CD14-positive monocyte (primary cell): ENCODE measurements around the gene CGNL1. TPM values are rescaled to one million over a fixed set of nuclear protein-coding genes. Genes with fewer than 3 reads are reported as not detected.
A peak's percentile ranks its signal among the peaks of the same experiment; 100 is the strongest.

Experiments used
- DNase-seq, 3 donors: peaks; one replicate each; pipeline ENCODE4 v3.0.0-alpha.2; 2011 to 2022
- H2AFZ ChIP-seq: 2 replicates; pipeline ENCODE4 v1.6.0; 2012; ENCODE audit warnings: mild to moderate bottlenecking, low read depth, low read length, inconsistent platforms; ENCODE audit not compliant: insufficient read depth, poor library complexity, severe bottlenecking
- H3K27ac ChIP-seq, 2 donors: 1 replicate in 1 of 2; 2 replicates in 1 of 2; pipeline ENCODE4 v1.5.1; 2012 to 2013; ENCODE audit warnings: low read length in 2 of 2, control low read depth in 1 of 2, inconsistent platforms in 1 of 2, low read depth in 1 of 2, mild to moderate bottlenecking in 1 of 2
- H3K27me3 ChIP-seq, 2 donors: one replicate each; pipeline versions ENCODE4 v1.6.0 to v1.6.1; 2011 to 2013; ENCODE audit warnings: low read length in 2 of 2; ENCODE audit not compliant: control insufficient read depth in 2 of 2, insufficient read depth in 2 of 2
- H3K36me3 ChIP-seq, 2 donors: replicated peaks in 1 of 2; 1 replicate in 1 of 2; 2 replicates in 1 of 2; pipeline versions ENCODE4 v1.5.1 to v1.6.1; 2012 to 2013; ENCODE audit warnings: low read length in 2 of 2, control low read depth in 1 of 2, inconsistent platforms in 1 of 2, mild to moderate bottlenecking in 1 of 2; ENCODE audit not compliant: insufficient read depth in 2 of 2, control insufficient read depth in 1 of 2
- H3K4me1 ChIP-seq, 2 donors: 1 replicate in 1 of 2; 2 replicates in 1 of 2; pipeline versions ENCODE4 v1.5.1 to v1.6.1; 2012 to 2013; ENCODE audit warnings: low read length in 2 of 2, control low read depth in 1 of 2, inconsistent platforms in 1 of 2, mild to moderate bottlenecking in 1 of 2, moderate library complexity in 1 of 2; ENCODE audit not compliant: insufficient read depth in 2 of 2, control insufficient read depth in 1 of 2
- H3K4me2 ChIP-seq: replicated peaks from 2 replicates; pipeline ENCODE3; 2012; ENCODE audit warnings: low read length, moderate library complexity, mild to moderate bottlenecking; ENCODE audit not compliant: poor library complexity, severe bottlenecking; ENCODE audit errors: extremely low read depth
- H3K4me3 ChIP-seq, 3 experiments: fragments of 200-600 bp in 1 of 3; sonication (generic) in 1 of 3; replicated peaks in 1 of 3; 1 replicate in 2 of 3; 2 replicates in 1 of 3; pipeline ENCODE4 v1.5.1; 2011 to 2013; ENCODE audit warnings: low read length in 3 of 3, mild to moderate bottlenecking in 3 of 3, control low read depth in 2 of 3, low read depth in 2 of 3, inconsistent platforms in 1 of 3, moderate library complexity in 1 of 3
- H3K79me2 ChIP-seq: 2 replicates; pipeline ENCODE4 v1.6.0; 2012; ENCODE audit warnings: mild to moderate bottlenecking, control low read depth, inconsistent platforms, low read length, moderate library complexity; ENCODE audit not compliant: insufficient read depth
- H3K9ac ChIP-seq: 2 replicates; pipeline ENCODE4 v1.6.0; 2017; ENCODE audit warnings: low read length, mild to moderate bottlenecking; ENCODE audit not compliant: insufficient read depth, poor library complexity, severe bottlenecking
- H3K9me3 ChIP-seq, 2 donors: replicated peaks in 1 of 2; 1 replicate in 1 of 2; 2 replicates in 1 of 2; pipeline versions ENCODE4 v1.5.1 to v1.6.1; 2012 to 2013; ENCODE audit warnings: low read length in 2 of 2, control low read depth in 1 of 2; ENCODE audit not compliant: control insufficient read depth in 1 of 2, insufficient read depth in 1 of 2
- H4K20me1 ChIP-seq: 2 replicates; pipeline ENCODE4 v1.6.0; 2012; ENCODE audit warnings: mild to moderate bottlenecking, low read length, control low read depth, moderate library complexity; ENCODE audit not compliant: insufficient read depth
- H3K27ac Mint-ChIP-seq, 7 donors: one replicate each; pipeline ENCODE4 v1.8.0; 2020; ENCODE audit warnings: mild to moderate bottlenecking in 7 of 7, mixed read lengths in 7 of 7, moderate library complexity in 6 of 7, inconsistent platforms in 2 of 7
- H3K27me3 Mint-ChIP-seq, 3 donors: one replicate each; pipeline ENCODE4 v1.8.0; 2021 to 2022; ENCODE audit warnings: low read depth in 3 of 3, mild to moderate bottlenecking in 3 of 3, mixed read lengths in 3 of 3, moderate library complexity in 3 of 3, inconsistent platforms in 1 of 3
- H3K36me3 Mint-ChIP-seq, 2 donors: one replicate each; pipeline ENCODE4 v1.8.0; 2020; ENCODE audit warnings: mixed read lengths in 2 of 2, inconsistent platforms in 1 of 2, mild to moderate bottlenecking in 1 of 2
- H3K4me1 Mint-ChIP-seq: one replicate; pipeline ENCODE4 v1.8.0; 2020; ENCODE audit warnings: mild to moderate bottlenecking, mixed read lengths
- H3K4me3 Mint-ChIP-seq, 2 donors: one replicate each; pipeline ENCODE4 v1.8.0; 2020; ENCODE audit warnings: mild to moderate bottlenecking in 2 of 2, mixed read lengths in 2 of 2, moderate library complexity in 1 of 2
- H3K9me3 Mint-ChIP-seq, 7 donors: one replicate each; pipeline ENCODE4 v1.8.0; 2020 to 2022; ENCODE audit warnings: mixed read lengths in 7 of 7, mild to moderate bottlenecking in 6 of 7, moderate library complexity in 6 of 7, inconsistent platforms in 2 of 7
- CTCF ChIP-seq: fragments of 200-600 bp; IDR thresholded peaks from one replicate; pipeline ENCODE4 v1.8.0; 2022; ENCODE audit warnings: antibody characterized with exemption, mild to moderate bottlenecking
- WGBS: methylation state at CpG from one replicate; pipeline ENCODE4 v1.1.5; 2013; ENCODE audit warnings: missing lambda C conversion rate; ENCODE audit not compliant: insufficient coverage; 5-methylcytosine and 5-hydroxymethylcytosine counted together
- intact Hi-C, 2 donors: fragments of 100-400 bp; cut with micrococcal nuclease; formaldehyde crosslinking; loops; one replicate each; pipeline versions ENCODE4 v1.15.0 to v1.15.1; 2023
- polyA plus RNA-seq, 3 donors: library from polyadenylated mRNA; depleted of rRNA in 1 of 3; unstranded in 2 of 3; stranded (reverse) in 1 of 3; fragments of 300-500 nt in 2 of 3; fragments of >200 nt in 1 of 3; fragmentation: Illumina TruSeq in 2 of 3; gene quantifications; 1 replicate in 2 of 3; 2 replicates in 1 of 3; pipeline ENCODE4 v1.2.3, GENCODE V29; 2012 to 2021

Gene CGNL1
- polyA plus RNA-seq, 3 donors, result not detected

GRCh38 chr15:57522148-57522547, 145.8 kb downstream of the CGNL1 start:
- H3K4me3 ChIP-seq, result no peak overlapping the region
- TF ChIP-seq CTCF, result no peak
- DNase-seq, result no peak
- Mint-ChIP-seq H3K27me3 (peaks cover 0 to 2% (median 0%) of the 10 kb centered on the region in 3 donors), H3K4me3 (no peak overlapping the region), H3K4me1 (no peaks in the 10 kb centered on the region), H3K9me3 (no peaks in the 10 kb centered on the region), H3K27ac (peak overlapping the region in 1 of 7 donors; percentile 21), H3K36me3 (no peaks in the 10 kb centered on the region)
- H3K9me3 ChIP-seq, result no peaks in the 10 kb centered on the region
- WGBS, result 96% methylated on average over 9 of the region's 9 CpGs
- intact Hi-C loops, result loop anchor here in 1 of 2 donors (10.0 kb wide), 1 partner anchor 1027 kb away; no protein-coding TSS in a partner anchor
- no peak overlapping the region for H3K4me2 ChIP-seq
- no peaks in the 10 kb centered on the region for H4K20me1 ChIP-seq
- H3K36me3 ChIP-seq, result no peaks in the 10 kb centered on the region
- H3K27me3 ChIP-seq, result no peaks in the 10 kb centered on the region
- no peak overlapping the region for H2AFZ ChIP-seq
- no peak overlapping the region for H3K27ac ChIP-seq
- no peaks in the 10 kb centered on the region for H3K4me1 ChIP-seq
- H3K9ac ChIP-seq, result no peak overlapping the region
- H3K79me2 ChIP-seq, result no peaks in the 10 kb centered on the region

DNA sequence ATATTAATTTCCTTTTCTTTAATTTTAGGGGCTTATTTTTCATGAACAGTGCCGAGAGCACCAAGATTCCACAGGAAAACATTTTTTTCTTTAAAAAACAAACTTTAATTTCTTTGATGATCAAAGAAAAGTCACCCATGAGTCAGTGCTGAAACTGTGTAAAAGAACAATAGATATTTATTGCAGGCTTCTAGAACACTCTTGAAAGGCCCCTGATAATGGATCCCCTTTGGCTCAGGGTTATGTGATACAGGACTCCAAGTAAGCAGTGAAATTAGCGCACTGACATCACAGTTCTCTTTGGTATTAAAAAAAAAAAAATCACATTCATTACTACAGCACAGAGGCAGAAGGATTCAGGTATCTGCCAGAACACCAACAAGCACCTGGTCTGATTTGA, 149.3 kb downstream of the CGNL1 start:
- H3K79me2 ChIP-seq, result no peaks in the 10 kb centered on the region
- H3K27ac Mint-ChIP-seq, result no peak overlapping the region
- no peak overlapping the region for H3K4me2 ChIP-seq
- H3K9ac ChIP-seq, result no peak overlapping the region
- H3K36me3 Mint-ChIP-seq, result no peaks in the 10 kb centered on the region
- H3K4me1 ChIP-seq, result no peaks in the 10 kb centered on the region
- no peak overlapping the region for H3K4me3 Mint-ChIP-seq
- no peaks in the 10 kb centered on the region for H3K4me1 Mint-ChIP-seq
- no peaks in the 10 kb centered on the region for H4K20me1 ChIP-seq
- peaks cover 0 to 2% (median 0%) of the 10 kb centered on the region in 3 donors for H3K27me3 Mint-ChIP-seq
- no peak for TF ChIP-seq CTCF
- no CpG with 5 or more reads among the region's 2 CpGs for WGBS
- H3K27ac ChIP-seq, result no peak overlapping the region
- no peak overlapping the region for H2AFZ ChIP-seq
- H3K9me3 ChIP-seq, result no peaks in the 10 kb centered on the region
- no peak for DNase-seq
- no peaks in the 10 kb centered on the region for H3K36me3 ChIP-seq
- no peak overlapping the region for H3K4me3 ChIP-seq
- intact Hi-C loops, result loop anchor here (5.0 to 10.0 kb wide), 2 partner anchors 183 to 1031 kb away; no protein-coding TSS in a partner anchor
- no peaks in the 10 kb centered on the region for H3K9me3 Mint-ChIP-seq
- no peaks in the 10 kb centered on the region for H3K27me3 ChIP-seq
